Heart left ventricle (tissue), 13 donors: Measurements from ENCODE around the gene METRN.

ENCODE experiments used
- CTCF ChIP-seq, 12 donors: fragments of 200-600 bp; sonication (generic) in 4 of 12; IDR thresholded peaks; one replicate each; pipeline versions ENCODE4 v1.5.0 to v1.8.0; 2018 to 2022; ENCODE audit warnings: antibody characterized with exemption in 12 of 12, mild to moderate bottlenecking in 5 of 12
- POLR2A ChIP-seq, 2 donors: fragments of 450-650 bp; IDR thresholded peaks; one replicate each; pipeline ENCODE4 v1.6.1; 2017; ENCODE audit warnings: antibody characterized with exemption in 2 of 2, mild to moderate bottlenecking in 2 of 2, moderate library complexity in 2 of 2
- donor health status: ischemic (EF 13 %, LVEDD 7.1; RV severe dilation, severe dysfunction).
- donor health status: DM: no; HTN: yes; CAD: no.
- donor health status: DM: no; HTN: no; CAD: no.
- donor health status: ischemic (EF 25% LVEDD 6.9; RV normal size, moderate dysfunction).
- donor health status: ischemic (EF 25% LVEDD 5.7; RV mildly dilated, moderate dysfunction).
- donor health status: ischemic (EF 35%, LVEDD 5.7; RV mildly dilated, moderate dysfunction).
- donor health status: nonischemic (EF 11% LVEDD 7.7; RV severe dilation, severe dysfunction).
- donor health status: DM: yes; HTN: yes; CAD: no.
- donor health status: PGD.
- donor health status: ischemic (EF 29% LVEDD 5.4; RV normal size, mild dysfunction).
- donor health status: nonischemic (EF 23%, LVEDD 6.1; RV moderate dilation, normal function).

- TF ChIP-seq CTCF (IDR thresholded peaks at IDR 0.05), result no peak
- TF ChIP-seq POLR2A (IDR thresholded peaks at IDR 0.05), result no peak
Measured at GRCh38 chr16:674214-674881, 40.6 kb upstream of the METRN start.
